ENCODE data around the gene MARVELD2.

DNA sequence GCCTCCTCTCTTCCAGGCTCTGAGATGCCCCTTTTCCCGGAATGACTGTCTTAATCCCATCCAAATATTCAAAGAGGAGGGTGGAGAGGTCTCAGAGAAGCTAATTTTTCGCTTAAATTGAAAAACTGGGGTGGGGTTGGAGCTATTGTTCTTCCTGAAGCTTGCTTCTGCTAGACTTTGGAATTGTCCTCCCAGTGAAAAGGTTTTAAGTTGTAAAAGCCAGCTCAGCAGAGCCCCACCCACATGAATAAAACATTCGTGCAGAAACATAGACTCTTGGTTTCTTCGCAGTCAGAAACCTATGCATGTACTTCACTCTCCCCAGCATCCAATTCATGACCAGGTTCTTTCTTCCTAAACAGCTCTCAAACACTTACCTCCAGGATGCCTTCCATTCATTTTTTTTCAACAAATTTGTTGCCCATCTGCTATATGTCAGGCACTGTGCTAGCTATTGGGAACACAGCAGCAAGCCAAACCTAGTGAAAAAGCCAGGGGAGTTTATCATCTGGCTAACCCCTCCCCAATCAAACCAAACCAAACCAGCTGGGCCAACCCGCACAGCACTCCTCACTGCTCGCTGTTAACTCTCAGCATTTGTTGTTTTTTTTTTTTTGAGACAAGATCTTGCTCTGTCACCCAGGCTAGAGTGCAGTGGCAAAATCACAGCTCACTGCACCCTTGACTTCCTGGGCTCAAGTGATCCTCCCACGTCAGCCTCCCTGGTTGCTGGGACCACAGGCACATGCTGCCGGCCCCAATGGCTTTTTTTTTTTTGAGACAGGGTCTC is 39.7 kb downstream of the MARVELD2 start:
- TF ChIP-seq, protein P1, sequence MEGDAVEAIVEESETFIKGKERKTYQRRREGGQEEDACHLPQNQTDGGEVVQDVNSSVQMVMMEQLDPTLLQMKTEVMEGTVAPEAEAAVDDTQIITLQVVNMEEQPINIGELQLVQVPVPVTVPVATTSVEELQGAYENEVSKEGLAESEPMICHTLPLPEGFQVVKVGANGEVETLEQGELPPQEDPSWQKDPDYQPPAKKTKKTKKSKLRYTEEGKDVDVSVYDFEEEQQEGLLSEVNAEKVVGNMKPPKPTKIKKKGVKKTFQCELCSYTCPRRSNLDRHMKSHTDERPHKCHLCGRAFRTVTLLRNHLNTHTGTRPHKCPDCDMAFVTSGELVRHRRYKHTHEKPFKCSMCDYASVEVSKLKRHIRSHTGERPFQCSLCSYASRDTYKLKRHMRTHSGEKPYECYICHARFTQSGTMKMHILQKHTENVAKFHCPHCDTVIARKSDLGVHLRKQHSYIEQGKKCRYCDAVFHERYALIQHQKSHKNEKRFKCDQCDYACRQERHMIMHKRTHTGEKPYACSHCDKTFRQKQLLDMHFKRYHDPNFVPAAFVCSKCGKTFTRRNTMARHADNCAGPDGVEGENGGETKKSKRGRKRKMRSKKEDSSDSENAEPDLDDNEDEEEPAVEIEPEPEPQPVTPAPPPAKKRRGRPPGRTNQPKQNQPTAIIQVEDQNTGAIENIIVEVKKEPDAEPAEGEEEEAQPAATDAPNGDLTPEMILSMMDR (IDR thresholded peaks at IDR 0.05; ENCODE audit: low read depth, low read length): no peak
- TF ChIP-seq EZH2phosphoT487 (IDR thresholded peaks at IDR 0.05; ENCODE audit: low read depth): no peak
